Retinal pigment epithelial cell (primary cell): ENCODE measurements around the gene TINCR.

Source experiments
- DNase-seq: peaks from one replicate; pipeline ENCODE4 v3.0.0-alpha.2; 2010; ENCODE audit warnings: low read depth
- H3K4me3 ChIP-seq: 2 replicates; pipeline ENCODE4 v1.5.1; 2011; ENCODE audit warnings: mild to moderate bottlenecking, low read length, control low read depth, moderate library complexity
- CTCF ChIP-seq: conservative IDR thresholded peaks from 2 replicates; pipeline ENCODE4 v1.5.1; 2011; ENCODE audit warnings: low read depth, low read length, control low read depth, inconsistent platforms

Gene TINCR

GRCh38 chr19:5579697-5580096 lies 11.9 kb upstream of the TINCR start:
- TF ChIP-seq CTCF: no peak
- no peak overlapping the region for H3K4me3 ChIP-seq
- no peak for DNase-seq

DNA sequence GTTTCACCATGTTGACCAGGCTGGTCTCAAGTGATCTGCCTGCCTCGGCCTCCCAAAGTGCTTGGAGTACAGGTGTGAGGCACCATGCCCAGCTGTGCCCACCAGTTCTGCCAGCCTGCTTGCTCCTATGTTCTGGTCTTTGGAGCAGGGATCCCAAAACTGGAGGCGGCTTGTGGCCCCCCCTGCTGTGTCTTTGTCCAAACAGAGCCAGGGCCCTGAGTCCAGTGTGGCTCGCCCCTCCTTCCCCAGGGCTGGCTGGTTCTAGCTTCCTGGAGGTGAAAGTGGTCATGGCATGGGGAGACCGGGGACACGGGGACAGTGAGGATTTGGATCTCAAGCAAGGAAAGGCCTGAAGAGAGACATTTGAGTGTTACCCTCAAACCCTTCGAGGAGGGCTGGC lies 11.5 kb upstream of the TINCR start:
- TF ChIP-seq CTCF: no peak
- DNase-seq: no peak
- H3K4me3 ChIP-seq: no peak overlapping the region

DNA sequence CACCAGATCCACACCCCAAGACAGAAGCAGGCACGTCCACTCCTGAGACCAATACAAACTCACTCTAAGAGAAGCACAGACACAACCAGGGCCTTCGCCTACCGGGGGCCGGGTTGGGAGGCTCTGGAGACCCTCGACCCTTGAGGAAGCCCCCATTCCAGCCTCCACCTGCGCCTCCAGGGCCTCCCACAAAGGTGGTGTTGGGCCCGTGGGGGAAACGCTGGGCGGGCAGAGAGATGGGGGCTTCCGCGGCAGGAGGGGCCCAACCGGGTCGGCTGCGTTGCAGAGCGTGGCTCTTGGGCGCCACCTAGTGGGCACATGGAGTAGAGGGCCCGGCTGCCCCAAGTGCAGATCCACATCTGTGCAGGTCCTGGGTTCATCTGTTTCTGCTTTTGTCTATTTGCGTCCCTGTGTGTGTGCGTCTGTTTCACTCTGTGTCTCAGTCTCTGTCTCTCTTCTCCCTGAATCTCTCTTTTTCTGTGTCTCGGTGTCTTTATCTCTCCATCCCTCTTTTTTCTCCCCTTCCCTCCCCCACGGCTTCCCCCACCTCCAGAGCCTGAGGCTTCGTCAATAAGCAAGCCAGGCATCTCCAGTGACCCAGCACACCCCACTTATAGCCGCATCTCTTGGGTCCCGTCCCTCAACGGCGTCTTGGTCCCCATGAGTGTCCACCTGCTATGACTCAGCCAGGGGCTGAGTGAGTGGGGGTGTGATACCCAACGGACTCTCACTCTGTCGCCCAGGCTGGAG lies 10.5 kb upstream of the TINCR start:
- no peak overlapping the region for H3K4me3 ChIP-seq
- TF ChIP-seq CTCF: peak; percentile 93
- DNase-seq: no peak

- no peak overlapping the region for H3K4me3 ChIP-seq
- TF ChIP-seq CTCF: no peak
- DNase-seq: no peak
These were observed 7.8 kb upstream of the TINCR start for GRCh38 chr19:5575590-5575989.

- no peak for TF ChIP-seq CTCF
- no peak overlapping the region for H3K4me3 ChIP-seq
These were observed 5.0 kb upstream of the TINCR start for GRCh38 chr19:5572556-5573286.

GRCh38 chr19:5571777-5572176 lies 4.0 kb upstream of the TINCR start:
- DNase-seq: no peak
- TF ChIP-seq CTCF: no peak
- H3K4me3 ChIP-seq: no peak overlapping the region

More at GRCh38 chr19:5572556-5573286, 5.0 kb upstream of the TINCR start:
- no peak for DNase-seq

- DNase-seq: no peak
- no peak overlapping the region for H3K4me3 ChIP-seq
- TF ChIP-seq CTCF: no peak
These were observed 236 bp upstream of the TINCR start for GRCh38 chr19:5567970-5568407.
